ENCODE data around the gene BICC1. TPM values are rescaled to one million over a fixed set of nuclear protein-coding genes. Genes with fewer than 3 reads are reported as not detected.

BICC1 gene
- total and polyA plus RNA-seq, 4 donors = 0.82 to 6.1 (median 4.5) TPM

GRCh38 chr10:58820386-58820785 is 307.7 kb downstream of the BICC1 start:
- Histone ChIP-seq H3K4me1 (ENCODE audit: control insufficient read depth in 4 of 4, insufficient read depth in 4 of 4, low read length in 3 of 4) (peaks cover 2 to 55% (median 48%) of the 10 kb centered on the region in 4 donors), H3K27me3 (ENCODE audit: control insufficient read depth in 4 of 4, insufficient read depth in 4 of 4, low read length in 3 of 4) (no peaks in the 10 kb centered on the region), H3K27ac (ENCODE audit: low read depth in 1 of 2, low read length in 2 of 2) (no peak overlapping the region), H3K36me3 (ENCODE audit: control insufficient read depth in 4 of 4, insufficient read depth in 3 of 4, low read depth in 1 of 4, low read length in 3 of 4) (peaks cover 0 to 2% (median 0%) of the 10 kb centered on the region in 4 donors), H3K9me3 (ENCODE audit: control insufficient read depth in 4 of 4, low read length in 3 of 4) (no peaks in the 10 kb centered on the region), H3K4me3 (ENCODE audit: low read depth in 1 of 3, low read length in 3 of 3) (no peak overlapping the region), H3K9ac (ENCODE audit: low read depth in 1 of 2, low read length in 2 of 2) (no peak overlapping the region)
- DNase-seq (ENCODE audit: low spot score) = no peak
- TF ChIP-seq, protein P1, sequence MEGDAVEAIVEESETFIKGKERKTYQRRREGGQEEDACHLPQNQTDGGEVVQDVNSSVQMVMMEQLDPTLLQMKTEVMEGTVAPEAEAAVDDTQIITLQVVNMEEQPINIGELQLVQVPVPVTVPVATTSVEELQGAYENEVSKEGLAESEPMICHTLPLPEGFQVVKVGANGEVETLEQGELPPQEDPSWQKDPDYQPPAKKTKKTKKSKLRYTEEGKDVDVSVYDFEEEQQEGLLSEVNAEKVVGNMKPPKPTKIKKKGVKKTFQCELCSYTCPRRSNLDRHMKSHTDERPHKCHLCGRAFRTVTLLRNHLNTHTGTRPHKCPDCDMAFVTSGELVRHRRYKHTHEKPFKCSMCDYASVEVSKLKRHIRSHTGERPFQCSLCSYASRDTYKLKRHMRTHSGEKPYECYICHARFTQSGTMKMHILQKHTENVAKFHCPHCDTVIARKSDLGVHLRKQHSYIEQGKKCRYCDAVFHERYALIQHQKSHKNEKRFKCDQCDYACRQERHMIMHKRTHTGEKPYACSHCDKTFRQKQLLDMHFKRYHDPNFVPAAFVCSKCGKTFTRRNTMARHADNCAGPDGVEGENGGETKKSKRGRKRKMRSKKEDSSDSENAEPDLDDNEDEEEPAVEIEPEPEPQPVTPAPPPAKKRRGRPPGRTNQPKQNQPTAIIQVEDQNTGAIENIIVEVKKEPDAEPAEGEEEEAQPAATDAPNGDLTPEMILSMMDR (IDR thresholded peaks at IDR 0.05; ENCODE audit: low read depth, low read length, missing input control) = no peak
- TF ChIP-seq YY1 (IDR thresholded peaks at IDR 0.05) = no peak
- TF ChIP-seq HNF4A (conservative IDR thresholded peaks at IDR 0.05) = no peak
- TF ChIP-seq NR2F2 (IDR thresholded peaks at IDR 0.05) = no peak
- TF ChIP-seq, protein P2, sequence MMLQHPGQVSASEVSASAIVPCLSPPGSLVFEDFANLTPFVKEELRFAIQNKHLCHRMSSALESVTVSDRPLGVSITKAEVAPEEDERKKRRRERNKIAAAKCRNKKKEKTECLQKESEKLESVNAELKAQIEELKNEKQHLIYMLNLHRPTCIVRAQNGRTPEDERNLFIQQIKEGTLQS (IDR thresholded peaks at IDR 0.05) = no peak
- TF ChIP-seq JUND (IDR thresholded peaks at IDR 0.05) = no peak
- TF ChIP-seq FOXA2 (IDR thresholded peaks at IDR 0.05) = no peak
- TF ChIP-seq MAX (IDR thresholded peaks at IDR 0.05) = no peak
- no peak for TF ChIP-seq SP1 (IDR thresholded peaks at IDR 0.05)
- TF ChIP-seq, protein P3, sequence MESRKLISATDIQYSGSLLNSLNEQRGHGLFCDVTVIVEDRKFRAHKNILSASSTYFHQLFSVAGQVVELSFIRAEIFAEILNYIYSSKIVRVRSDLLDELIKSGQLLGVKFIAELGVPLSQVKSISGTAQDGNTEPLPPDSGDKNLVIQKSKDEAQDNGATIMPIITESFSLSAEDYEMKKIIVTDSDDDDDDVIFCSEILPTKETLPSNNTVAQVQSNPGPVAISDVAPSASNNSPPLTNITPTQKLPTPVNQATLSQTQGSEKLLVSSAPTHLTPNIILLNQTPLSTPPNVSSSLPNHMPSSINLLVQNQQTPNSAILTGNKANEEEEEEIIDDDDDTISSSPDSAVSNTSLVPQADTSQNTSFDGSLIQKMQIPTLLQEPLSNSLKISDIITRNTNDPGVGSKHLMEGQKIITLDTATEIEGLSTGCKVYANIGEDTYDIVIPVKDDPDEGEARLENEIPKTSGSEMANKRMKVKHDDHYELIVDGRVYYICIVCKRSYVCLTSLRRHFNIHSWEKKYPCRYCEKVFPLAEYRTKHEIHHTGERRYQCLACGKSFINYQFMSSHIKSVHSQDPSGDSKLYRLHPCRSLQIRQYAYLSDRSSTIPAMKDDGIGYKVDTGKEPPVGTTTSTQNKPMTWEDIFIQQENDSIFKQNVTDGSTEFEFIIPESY (IDR thresholded peaks at IDR 0.05) = no peak
- TF ChIP-seq RXRA (IDR thresholded peaks at IDR 0.05) = no peak
- TF ChIP-seq EGR1 (IDR thresholded peaks at IDR 0.05; ENCODE audit: low read depth in 2 of 2) = no peak
- no peak for TF ChIP-seq TAF1 (conservative IDR thresholded peaks at IDR 0.05)
- no peak for TF ChIP-seq REST (IDR thresholded peaks at IDR 0.05)
- 82% methylated on average over 1 of the region's 1 CpG for WGBS

All from liver (tissue), 9 donors.